GM21360 (cell line): ENCODE results near the gene FMNL1.
"Not testable (repeated sequence)": the region's sequence is repeated elsewhere in the genome, so short reads cannot be mapped to it uniquely, and the experiment has no call there.

Experiments
- ATAC-seq: cut with Tn5 transposase; IDR thresholded peaks from one replicate; pipeline ENCODE4 v1.9.1; 2021; ENCODE audit warnings: mild to moderate bottlenecking, moderate library complexity; ENCODE audit not compliant: unreplicated experiment

FMNL1 gene

GRCh38 chr17:45234641-45235415, 13.1 kb downstream of the FMNL1 start:
- no peak for ATAC-seq

GRCh38 chr17:45235416-45236281, 14.0 kb downstream of the FMNL1 start:
- no peak for ATAC-seq

GRCh38 chr17:45236282-45236606, 14.6 kb downstream of the FMNL1 start:
- no peak for ATAC-seq

GRCh38 chr17:45237686-45238085, 16.0 kb downstream of the FMNL1 start:
- no peak for ATAC-seq

- ATAC-seq, result no peak
These were observed 16.6 kb downstream of the FMNL1 start for GRCh38 chr17:45238155-45238774.

- ATAC-seq, result no peak
These were observed 19.2 kb downstream of the FMNL1 start for GRCh38 chr17:45240905-45241327.

- ATAC-seq, result no peak
These were observed 19.8 kb downstream of the FMNL1 start for GRCh38 chr17:45241328-45242028.

GRCh38 chr17:45242029-45242414, 20.3 kb downstream of the FMNL1 start:
- no peak for ATAC-seq

GRCh38 chr17:45243750-45244149, 22.1 kb downstream of the FMNL1 start:
- no peak for ATAC-seq

- no peak for ATAC-seq
These were observed 23.3 kb downstream of the FMNL1 start for GRCh38 chr17:45244725-45245656.

- no peak for ATAC-seq
These were observed 24.7 kb downstream of the FMNL1 start for GRCh38 chr17:45246338-45246737.

- no peak for ATAC-seq
These were observed 25.3 kb downstream of the FMNL1 start for GRCh38 chr17:45246861-45247428.

GRCh38 chr17:45247429-45248131, 25.9 kb downstream of the FMNL1 start:
- ATAC-seq, result peak; percentile 57

- peak; percentile 33 for ATAC-seq
These were observed 26.7 kb downstream of the FMNL1 start for GRCh38 chr17:45248132-45248957.

GRCh38 chr17:45251931-45252330, 30.2 kb downstream of the FMNL1 start:
- no peak for ATAC-seq

GRCh38 chr17:45253237-45253636, 31.6 kb downstream of the FMNL1 start:
- not testable (repeated sequence) for ATAC-seq

GRCh38 chr17:45253879-45254278, 32.2 kb downstream of the FMNL1 start:
- ATAC-seq, result no peak

GRCh38 chr17:45255358-45255757, 33.7 kb downstream of the FMNL1 start:
- ATAC-seq, result no peak
